NCI-H1417 (cell line): ENCODE data around the gene CA10.

Experiments
- DNase-seq, 3 experiments: peaks; one replicate each; lab custom pipeline; 2025; lab: John Stamatoyannopoulos, UW

The CA10 gene

DNA sequence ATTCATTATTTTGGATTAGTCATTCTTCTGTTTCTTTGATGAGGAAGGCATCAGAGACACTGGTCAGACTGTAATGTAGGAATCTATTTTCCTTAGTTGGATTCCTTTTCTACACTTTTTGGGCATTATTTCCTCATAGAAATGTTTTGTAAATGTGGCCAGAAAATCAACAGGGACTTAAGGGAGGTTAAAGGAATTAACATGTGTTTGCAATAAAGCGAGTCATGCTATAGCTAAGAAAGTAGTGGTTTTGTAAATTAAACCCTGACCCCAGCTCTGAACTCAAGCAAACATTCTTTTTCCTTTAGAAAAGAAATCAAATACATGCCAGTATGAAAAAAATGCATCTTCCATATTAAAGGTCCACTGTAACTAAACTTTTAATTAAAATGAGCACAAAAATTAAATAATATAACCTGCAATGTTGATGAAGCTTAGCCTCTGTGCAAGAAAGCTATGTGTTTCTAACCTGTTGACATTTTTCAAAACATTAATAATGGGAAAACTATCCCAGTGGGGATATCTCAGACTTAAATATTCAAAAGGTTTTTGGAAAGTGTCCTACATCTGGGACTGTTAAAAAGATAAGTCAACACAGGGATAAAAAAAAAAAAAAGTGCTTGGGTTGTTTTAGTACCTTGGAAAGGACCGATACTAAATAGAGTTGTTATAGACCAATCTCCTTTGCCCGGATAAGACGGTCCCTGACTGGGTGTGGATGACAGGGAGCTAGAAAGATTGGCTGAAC, 428.0 kb downstream of the CA10 start:
- no peak for DNase-seq

DNA sequence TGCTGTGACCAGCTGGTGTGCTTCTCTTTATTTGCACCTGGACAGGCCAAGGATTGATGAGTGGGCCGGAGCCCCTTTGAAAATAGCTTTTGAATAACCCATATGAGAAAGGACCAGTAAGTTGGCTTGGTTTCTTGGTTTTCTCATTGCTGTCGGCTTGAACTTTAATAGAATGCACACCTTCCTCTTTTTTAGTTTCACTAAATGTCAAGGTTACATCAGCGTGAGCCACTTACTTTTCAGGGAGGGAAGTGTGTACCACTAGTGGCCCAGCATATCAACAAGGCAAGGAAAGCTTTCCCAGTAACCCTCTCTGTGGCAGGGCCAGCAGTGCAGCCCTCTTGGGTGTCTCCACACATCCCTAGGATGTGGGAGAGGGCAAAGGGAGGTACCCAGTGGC, 433.3 kb downstream of the CA10 start:
- no peak for DNase-seq

GRCh38 chr17:51724043-51724580, 434.4 kb downstream of the CA10 start:
- no peak for DNase-seq

DNA sequence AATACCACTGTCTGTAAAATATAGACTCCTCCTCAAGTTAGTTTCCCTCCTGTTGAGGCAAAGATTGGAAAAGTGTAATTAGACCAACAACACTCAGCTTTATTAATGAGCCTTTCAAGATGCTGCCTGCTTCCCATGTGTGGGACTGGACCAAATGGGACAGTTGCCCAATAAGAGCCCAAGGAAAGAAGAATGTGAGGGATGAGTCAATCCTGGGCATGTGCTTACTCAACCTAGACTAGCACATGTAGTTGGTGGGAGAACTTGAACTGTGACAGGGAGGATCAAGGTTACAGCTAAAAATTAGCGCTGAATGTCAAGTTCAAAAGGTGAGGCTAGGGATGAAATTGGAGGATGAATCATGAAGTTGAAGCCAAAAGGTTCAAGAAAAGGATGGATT, 435.5 kb downstream of the CA10 start:
- DNase-seq: no peak

DNA sequence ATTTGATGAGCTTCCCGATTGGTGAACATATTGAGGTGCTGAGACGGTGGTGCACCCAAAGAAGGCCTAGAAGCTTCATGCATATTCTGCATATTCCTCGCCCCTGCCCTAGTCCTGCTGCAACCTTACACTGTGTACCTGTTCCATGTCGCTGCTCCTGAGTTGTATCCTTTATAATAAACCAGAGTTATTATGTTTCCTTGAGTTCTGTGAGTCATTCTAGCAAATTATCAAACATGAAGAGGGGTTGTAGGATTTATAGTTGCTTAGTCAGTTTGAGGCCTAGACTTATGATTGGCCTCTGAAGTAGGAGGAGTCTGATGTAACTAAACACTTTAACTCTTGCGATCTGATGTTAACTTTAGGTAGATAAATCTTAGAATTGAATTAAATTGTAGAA, 436.8 kb downstream of the CA10 start:
- DNase-seq: no peak

DNA sequence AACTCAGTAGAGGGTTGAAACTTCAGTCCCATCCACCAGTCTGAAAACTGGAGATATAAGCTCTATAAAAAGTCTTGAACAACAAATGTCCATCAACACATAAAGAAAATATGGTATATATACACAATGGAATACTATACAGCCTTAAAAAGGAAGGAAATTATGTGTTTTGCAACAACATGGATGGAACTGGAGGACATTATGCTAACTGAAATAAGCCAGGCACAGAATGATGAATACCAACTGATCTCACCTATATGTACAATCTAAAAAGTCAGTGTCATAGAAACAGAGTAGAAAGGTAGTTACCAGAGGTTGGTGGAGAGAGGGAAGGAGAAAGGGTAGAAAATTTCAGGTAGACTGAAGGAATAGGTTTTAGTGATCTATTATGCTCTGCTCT, 438.1 kb downstream of the CA10 start:
- no peak for DNase-seq

- no peak for DNase-seq
Measured at GRCh38 chr17:51718983-51719382, 439.5 kb downstream of the CA10 start.

DNA sequence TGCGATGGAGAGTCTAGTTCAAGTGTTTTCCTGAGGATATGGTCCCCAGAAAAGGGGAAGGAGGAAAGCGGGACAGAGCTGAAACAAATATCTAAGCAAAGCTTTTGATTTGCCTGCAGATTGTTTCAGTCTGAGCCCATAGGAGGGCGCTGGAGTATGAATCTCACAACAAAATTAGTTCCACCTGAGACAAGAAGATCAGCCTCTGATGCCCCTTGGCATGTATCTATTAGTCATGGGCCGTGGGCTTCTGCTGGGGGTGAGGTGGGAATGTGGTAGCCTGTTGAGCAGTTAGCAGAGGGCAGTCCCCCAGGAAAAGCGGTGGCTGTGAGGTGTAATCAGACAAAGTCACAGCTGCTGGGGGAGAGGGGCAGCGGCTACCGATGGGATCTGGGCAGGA, 446.9 kb downstream of the CA10 start:
- DNase-seq: no peak

DNA sequence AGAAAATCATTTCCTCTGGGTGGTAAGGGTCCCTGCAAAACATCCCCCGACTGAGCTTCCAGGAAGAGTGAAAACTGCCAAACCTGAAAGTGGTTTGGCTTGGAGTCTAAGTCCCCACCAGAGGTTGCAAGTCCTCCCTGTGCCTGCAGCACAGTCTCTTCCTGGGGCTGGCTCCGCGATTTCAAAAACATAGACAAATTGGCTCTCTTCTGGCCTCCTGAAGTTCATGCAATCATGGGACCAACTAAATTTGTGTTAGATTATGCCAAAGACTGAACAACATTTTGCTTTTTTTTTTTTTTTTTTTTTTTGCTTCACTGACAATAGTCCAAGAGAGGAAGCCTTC, 447.9 kb downstream of the CA10 start:
- no peak for DNase-seq

GRCh38 chr17:51709694-51710633, 448.6 kb downstream of the CA10 start:
- DNase-seq: no peak

DNA sequence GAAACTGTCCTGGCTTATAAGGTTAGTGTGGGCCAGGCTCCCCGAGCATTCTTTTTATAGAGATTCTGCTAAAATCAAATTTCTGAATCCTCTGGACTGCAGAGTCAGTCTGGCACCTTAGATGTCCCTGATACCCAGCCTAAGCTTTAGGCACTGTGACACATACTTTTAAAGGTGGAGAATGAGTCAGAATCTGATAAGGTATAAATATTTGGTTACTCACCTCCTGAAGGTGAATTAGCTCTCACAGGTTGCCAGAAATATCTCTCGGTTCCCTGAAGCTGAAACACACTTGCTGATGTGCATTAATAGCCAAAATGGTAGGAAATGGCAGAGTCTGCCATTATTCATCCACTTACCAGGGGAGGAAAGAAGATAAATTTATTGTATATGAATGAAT, 451.3 kb downstream of the CA10 start:
- no peak for DNase-seq

DNA sequence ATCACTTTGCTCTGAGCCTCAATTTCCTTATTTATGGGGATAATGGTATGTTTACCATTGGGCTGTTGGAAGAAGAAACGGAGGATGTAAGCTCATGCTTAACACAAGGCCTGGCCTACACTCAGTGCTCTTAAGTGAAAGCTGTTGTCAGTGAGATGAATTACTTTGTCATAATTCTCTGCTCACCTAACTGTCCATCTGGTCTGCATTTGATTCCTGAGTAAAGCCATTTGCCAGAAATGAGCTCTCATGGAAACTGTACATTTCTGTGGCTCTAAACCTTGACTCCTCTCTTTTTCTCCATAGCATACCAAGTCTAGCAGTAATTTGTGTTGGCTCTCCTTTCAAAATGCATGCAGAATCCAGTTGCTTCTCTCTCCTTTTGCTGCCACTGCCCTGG, 452.4 kb downstream of the CA10 start:
- DNase-seq: no peak

GRCh38 chr17:51703361-51704341, 454.9 kb downstream of the CA10 start:
- DNase-seq: no peak

GRCh38 chr17:51702963-51703360, 455.6 kb downstream of the CA10 start:
- DNase-seq: no peak

DNA sequence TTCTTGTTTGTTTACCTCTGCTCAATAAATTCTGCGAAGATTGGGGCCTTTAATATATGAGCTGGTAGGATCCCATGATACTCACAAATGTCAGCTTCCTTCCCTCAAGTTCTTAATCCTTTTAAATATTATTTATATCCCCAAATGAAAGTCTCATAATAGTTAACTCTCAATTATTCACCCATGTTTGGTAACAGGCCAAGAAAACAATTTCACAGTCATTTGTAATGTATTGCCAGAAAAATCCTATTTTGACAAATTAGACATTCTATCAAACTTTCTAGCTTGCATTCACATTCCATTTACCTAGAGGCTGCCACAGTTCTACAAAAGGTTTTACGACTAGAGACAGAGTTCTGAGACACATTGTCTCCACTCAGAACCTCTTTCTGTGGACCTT, 457.0 kb downstream of the CA10 start:
- no peak for DNase-seq

DNA sequence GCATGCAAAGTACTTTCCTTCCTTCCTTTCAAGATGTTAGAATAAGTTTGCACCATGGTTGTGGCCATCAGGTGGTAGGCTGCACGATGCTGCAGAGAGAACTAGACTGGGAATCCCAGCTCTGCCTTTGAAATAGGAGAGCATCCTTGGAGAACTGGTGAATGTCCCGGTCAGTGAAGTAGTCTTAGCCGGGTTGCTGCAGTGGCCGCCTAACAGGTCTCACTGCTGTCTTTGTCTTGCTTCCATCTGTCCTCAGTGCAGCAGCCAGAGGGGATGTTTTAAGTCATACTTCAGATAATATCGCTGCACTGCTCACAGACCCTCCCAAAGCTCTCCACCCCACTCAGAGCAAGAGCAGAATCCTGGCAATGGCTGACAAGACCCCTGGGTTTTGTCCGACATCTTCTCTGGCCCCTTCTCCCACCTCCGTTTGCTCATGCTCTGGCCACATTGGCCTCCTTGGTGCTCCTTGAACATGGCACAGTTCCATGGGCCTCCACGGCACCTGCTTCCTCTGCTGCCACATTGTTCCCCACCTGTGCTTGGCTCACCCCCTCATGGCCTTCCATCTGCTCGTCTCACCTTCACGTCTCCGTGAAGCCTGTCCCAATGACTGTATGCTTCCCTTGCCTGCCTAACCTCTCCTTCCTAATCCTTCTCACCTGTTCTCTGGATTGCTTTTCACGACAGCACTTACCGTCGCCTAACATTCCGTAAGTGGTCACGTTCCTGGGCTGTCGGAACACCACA, 458.3 kb downstream of the CA10 start:
- no peak for DNase-seq

- DNase-seq: no peak
Measured at GRCh38 chr17:51699303-51699702, 459.2 kb downstream of the CA10 start.

DNA sequence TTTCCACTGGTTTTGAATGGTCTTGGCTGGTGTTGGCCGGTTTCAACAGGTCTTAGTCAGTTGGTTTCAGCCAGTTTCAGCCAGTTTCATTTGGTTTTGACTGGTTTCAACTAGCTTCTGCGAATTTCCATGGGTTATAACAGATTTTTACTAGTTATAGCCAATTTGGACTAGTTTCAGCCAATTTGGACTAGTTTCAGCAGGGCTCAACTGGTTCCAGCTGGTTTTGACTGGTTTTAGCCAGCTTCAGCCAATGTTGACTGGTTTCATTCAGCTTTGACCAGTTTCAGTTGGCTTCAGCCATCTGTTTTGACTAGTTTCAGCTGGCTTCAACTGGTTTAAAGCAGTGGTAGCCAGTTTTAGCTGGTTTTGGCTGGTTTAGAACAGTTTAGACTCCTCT, 465.6 kb downstream of the CA10 start:
- no peak for DNase-seq

- no peak for DNase-seq
Measured at GRCh38 chr17:51687887-51688286, 470.6 kb downstream of the CA10 start.

DNA sequence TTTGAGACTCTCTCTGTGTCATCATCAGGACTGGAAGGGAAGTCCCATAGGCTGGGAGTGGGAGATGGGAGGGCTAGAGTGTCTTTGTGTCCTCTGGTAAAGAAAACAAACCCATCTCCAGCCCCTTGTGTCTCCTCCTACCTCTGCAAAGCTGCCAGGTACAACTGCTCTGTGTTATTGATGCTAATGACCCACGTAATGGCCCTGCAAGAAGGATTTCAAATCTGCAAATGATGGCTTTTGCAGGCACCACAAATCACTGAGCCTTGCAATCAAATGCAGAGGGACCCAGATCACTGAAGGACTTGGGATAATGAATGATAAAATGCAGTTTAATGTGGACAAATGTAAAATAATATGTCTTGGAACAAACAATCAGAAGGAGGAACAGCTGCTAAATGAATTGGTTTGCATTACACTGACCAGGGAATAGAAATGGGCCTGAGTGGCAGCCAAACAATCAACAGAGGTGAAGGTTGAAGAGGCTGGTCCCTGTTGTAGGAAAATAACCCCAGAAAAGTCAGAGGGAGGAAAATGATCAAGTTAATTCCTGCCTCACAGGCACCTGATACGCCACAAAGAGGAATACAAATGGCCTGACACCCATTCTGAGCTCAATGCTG, 473.1 kb downstream of the CA10 start:
- DNase-seq: peak in 1 of 3 experiments; percentile 13

DNA sequence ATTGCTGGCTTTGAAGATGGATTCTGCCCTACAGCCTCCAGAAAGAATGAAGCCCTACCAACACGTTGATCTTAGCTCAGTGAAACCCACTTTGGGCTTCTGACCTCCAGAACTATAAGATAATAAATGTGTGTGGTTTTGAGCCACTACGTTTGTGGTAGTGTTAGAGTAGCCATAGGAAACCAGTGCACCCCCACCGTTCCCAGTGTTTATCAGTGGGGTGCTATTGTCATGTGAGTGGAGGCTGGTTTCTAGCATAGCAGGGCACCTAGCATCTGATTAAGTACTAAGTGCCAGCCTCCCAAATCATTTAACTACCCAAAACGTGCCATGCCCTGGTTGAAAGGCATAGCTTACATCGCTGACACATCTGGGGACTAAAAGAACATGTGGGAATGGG, 474.3 kb downstream of the CA10 start:
- no peak for DNase-seq
